HepG2 (cell line): ENCODE measurements around the gene DPP7.

ENCODE experiments used
- CTCF ChIP-seq: sonication (generic); formaldehyde crosslinking; IDR thresholded peaks from 2 replicates; pipeline ENCODE4 v1.5.0; 2020; ENCODE audit warnings: mild to moderate bottlenecking, missing genetic modification reagents, moderate library complexity
- SMARCE1 ChIP-seq: fragments of 450-650 bp; IDR thresholded peaks from 2 replicates; pipeline ENCODE4 v1.6.1; 2017; ENCODE audit warnings: borderline replicate concordance
- TF ChIP-seq, protein P1 (sequence below): sonication (generic); formaldehyde crosslinking; IDR thresholded peaks from 2 replicates; pipeline ENCODE4 v1.4.0; 2020; ENCODE audit warnings: low read depth, mild to moderate bottlenecking, missing genetic modification reagents

DNA sequence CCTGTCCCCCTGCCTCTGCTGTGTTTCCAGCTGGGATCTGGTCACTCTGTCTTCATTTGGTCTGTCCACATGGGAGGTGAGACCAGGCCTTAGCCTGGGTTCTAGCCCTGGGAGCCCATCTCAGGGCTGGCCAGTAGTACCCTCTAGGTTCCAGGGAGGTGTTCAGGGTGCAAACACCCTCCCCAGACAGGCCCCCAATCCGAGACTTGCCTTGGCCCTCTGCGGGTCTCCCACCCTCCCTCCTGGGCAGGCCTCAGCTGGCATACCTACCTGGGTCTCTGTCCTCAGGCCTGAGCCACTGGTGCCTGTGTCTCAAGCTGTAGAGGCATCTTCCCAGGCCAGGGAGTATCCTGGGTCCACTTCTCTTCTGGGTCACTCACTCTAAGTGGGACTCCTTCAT, 43.3 kb downstream of the DPP7 start:
- TF ChIP-seq, protein P1, sequence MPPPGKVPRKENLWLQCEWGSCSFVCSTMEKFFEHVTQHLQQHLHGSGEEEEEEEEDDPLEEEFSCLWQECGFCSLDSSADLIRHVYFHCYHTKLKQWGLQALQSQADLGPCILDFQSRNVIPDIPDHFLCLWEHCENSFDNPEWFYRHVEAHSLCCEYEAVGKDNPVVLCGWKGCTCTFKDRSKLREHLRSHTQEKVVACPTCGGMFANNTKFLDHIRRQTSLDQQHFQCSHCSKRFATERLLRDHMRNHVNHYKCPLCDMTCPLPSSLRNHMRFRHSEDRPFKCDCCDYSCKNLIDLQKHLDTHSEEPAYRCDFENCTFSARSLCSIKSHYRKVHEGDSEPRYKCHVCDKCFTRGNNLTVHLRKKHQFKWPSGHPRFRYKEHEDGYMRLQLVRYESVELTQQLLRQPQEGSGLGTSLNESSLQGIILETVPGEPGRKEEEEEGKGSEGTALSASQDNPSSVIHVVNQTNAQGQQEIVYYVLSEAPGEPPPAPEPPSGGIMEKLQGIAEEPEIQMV (CRISPR knock-in tag) = no peak
- TF ChIP-seq CTCF (CRISPR knock-in tag) = no peak
- TF ChIP-seq SMARCE1 = no peak
